ENCODE results near the gene TEX52.

GRCh38 chr12:2860170-2860569 is 3.3 kb upstream of the TEX52 start:
- TF ChIP-seq CTCF (conservative IDR thresholded peaks at IDR 0.05; ENCODE audit: low read depth in 2 of 2): no peak
- no peak for TF ChIP-seq EZH2 (IDR thresholded peaks at IDR 0.05; ENCODE audit: low read depth, unreplicated experiment)
- TF ChIP-seq ETS1 (IDR thresholded peaks at IDR 0.05): no peak
- TF ChIP-seq POLR2AphosphoS5 (IDR thresholded peaks at IDR 0.05; ENCODE audit: low read depth): no peak

All from GM23338 (cell line).